DOHH2 (cell line): Measurements from ENCODE around the gene TPRX2.
"Not testable (repeated sequence)": the region's sequence is repeated elsewhere in the genome, so short reads cannot be mapped to it uniquely, and the experiment has no call there.

Experiments
- CTCF ChIP-seq: fragments of 200-600 bp; sonication (generic); IDR thresholded peaks from one replicate; pipeline ENCODE4 v1.5.1; 2014; ENCODE audit warnings: antibody characterized with exemption, mild to moderate bottlenecking, low read depth, low read length; ENCODE audit not compliant: poor library complexity, severe bottlenecking
- EZH2phosphoT487 ChIP-seq: fragments of 200-600 bp; sonication (generic); IDR thresholded peaks from 2 replicates; pipeline ENCODE4 v1.6.1; 2017; ENCODE audit warnings: borderline replicate concordance, mild to moderate bottlenecking, antibody characterized with exemption, low read length, moderate library complexity, mixed read lengths

GRCh38 chr19:47858646-47859285, at the start of gene TPRX2:
- TF ChIP-seq CTCF, EZH2phosphoT487: not testable (repeated sequence)
